Subcutaneous abdominal adipose tissue (tissue), 5 donors: ENCODE results near the gene LGR4.
"Not testable (repeated sequence)": the region's sequence is repeated elsewhere in the genome, so short reads cannot be mapped to it uniquely, and the experiment has no call there.

ENCODE experiments used
- H3K27ac ChIP-seq: one replicate; pipeline ENCODE4 v1.7.0; 2013; ENCODE audit warnings: low read depth, mild to moderate bottlenecking, inconsistent platforms, low read length, moderate library complexity
- H3K27me3 ChIP-seq, 5 donors: one replicate each; pipeline ENCODE4 v1.7.0; 2013; ENCODE audit warnings: low read length in 5 of 5, inconsistent platforms in 1 of 5; ENCODE audit not compliant: control insufficient read depth in 5 of 5, insufficient read depth in 4 of 5
- H3K36me3 ChIP-seq, 5 donors: one replicate each; pipeline ENCODE4 v1.7.0; 2013; ENCODE audit warnings: low read length in 5 of 5; ENCODE audit not compliant: control insufficient read depth in 5 of 5, insufficient read depth in 5 of 5
- H3K4me1 ChIP-seq, 5 donors: one replicate each; pipeline ENCODE4 v1.7.0; 2013; ENCODE audit warnings: low read length in 5 of 5, mild to moderate bottlenecking in 3 of 5, moderate library complexity in 1 of 5; ENCODE audit not compliant: control insufficient read depth in 5 of 5, insufficient read depth in 5 of 5
- H3K4me3 ChIP-seq, 5 donors: one replicate each; pipeline ENCODE4 v1.7.0; 2013; ENCODE audit warnings: low read length in 5 of 5, low read depth in 1 of 5
- H3K9ac ChIP-seq, 5 donors: one replicate each; pipeline ENCODE4 v1.7.0; 2013; ENCODE audit warnings: low read length in 5 of 5, mild to moderate bottlenecking in 4 of 5, moderate library complexity in 3 of 5
- H3K9me3 ChIP-seq, 5 donors: one replicate each; pipeline ENCODE4 v1.7.0; 2013; ENCODE audit warnings: low read length in 5 of 5; ENCODE audit not compliant: control insufficient read depth in 5 of 5
- donor health status: healthy.
- donor health status: healthy.
- donor health status: healthy.
- donor health status: healthy.
- donor health status: healthy.

LGR4 gene

DNA sequence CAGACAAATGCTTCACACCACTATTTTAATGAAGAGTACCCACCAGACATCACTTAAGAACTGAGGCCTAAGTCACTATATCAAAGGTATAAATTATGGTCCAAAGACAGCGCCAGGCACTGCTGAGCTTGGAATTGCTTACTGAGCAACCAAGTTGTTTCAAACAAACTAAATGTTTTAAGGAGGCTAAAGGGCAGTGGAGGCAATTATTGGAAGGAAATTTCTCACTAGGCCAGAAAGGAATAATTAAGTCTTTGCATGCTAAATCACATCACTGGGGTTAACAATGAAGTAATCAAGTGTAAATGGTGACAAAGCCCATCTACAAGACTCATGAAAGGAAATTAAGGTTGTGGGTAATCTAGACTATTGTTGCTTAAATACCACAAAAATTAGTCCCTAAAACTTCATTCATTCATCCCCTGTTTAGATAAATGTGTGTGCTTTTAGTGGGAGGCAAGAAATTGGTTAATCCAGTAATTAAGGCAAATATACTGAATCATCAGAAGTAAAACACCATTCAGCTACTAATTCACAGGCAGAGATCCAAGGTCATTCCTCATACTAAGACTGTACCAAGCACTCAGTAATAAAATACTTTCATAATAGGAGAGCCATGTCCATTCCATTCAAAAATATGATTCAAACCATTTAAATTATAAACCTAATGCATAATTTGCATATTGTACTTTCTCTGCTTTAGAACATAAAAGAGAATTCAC is 21.2 kb downstream of the LGR4 start:
- H3K4me3 ChIP-seq, result peak overlapping the region in 1 of 5 donors; percentile 19
- H3K27ac ChIP-seq, result peak overlapping the region; percentile 95
- H3K36me3 ChIP-seq, result peaks cover 0 to 6% (median 0%) of the 10 kb centered on the region in 5 donors
- peak overlapping the region in 3 of 5 donors; percentile 38 to 73 (median 58) for H3K9ac ChIP-seq
- no peaks in the 10 kb centered on the region for H3K27me3 ChIP-seq
- H3K9me3 ChIP-seq, result no peaks in the 10 kb centered on the region
- H3K4me1 ChIP-seq, result peaks cover 2 to 30% (median 7%) of the 10 kb centered on the region in 5 donors

DNA sequence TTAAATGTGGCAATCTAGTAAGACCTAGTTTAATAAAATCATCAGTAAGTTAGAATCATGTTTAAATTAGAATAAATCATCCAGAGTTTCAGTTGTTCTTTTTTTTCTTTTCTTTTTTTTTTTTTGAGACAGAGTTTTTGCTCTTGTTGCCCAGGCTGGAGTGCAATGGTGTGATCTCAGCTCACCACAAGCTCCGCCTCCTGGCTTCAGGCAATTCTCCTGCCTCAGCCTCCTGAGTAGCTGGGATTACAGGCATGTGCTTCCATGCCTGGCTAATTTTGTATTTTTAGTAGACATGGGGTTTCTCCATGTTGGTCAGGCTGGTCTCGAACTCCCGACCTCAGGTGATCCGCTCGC is 24.4 kb downstream of the LGR4 start:
- peak overlapping the region; percentile 40 for H3K27ac ChIP-seq
- peaks cover 2 to 27% (median 7%) of the 10 kb centered on the region in 5 donors for H3K4me1 ChIP-seq
- not testable (repeated sequence) for H3K9ac ChIP-seq, H3K27me3 ChIP-seq, H3K36me3 ChIP-seq, H3K9me3 ChIP-seq, H3K4me3 ChIP-seq

DNA sequence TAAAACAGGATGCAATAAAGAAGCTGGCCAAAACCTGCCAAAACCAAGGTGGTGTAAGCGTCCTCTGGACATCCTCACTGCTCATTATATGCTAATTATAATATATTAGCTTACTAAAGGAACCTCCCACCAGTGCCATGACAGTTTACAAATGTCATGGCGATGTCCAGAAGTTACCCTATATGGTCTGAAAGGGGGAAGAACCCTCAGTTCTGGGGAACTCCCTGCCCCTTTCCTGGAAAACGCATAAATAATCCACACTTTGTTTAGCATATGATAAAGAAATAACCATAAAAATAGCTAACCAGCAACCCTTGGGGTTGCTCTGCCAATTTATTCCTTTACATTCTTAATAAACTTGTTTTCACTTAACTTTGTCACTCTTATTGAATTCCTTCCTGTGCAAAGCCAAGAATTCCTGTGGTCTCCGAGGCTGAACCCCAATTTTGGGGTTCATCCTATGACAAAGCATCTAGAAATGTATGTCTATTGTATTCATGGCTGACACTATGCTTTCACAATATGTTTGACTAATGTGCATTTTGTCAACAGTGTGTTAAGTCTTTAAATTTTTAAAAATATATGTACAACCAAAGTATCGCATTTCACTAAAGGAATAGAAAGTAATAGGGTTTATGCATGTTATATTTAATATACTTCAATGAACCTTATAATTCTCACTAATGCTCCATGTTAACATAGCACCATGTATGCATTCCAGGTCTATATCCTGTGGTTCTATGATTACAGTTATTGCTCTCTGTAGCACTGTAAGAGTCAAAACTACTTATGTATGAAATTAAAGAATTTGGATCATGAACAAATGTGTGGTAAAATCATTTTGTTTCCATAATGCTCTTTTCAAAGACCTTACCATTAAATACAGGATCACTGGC is 25.1 kb downstream of the LGR4 start:
- Histone ChIP-seq H3K27ac (peak overlapping the region; percentile 17), H3K9ac (no peak overlapping the region), H3K9me3 (no peaks in the 10 kb centered on the region), H3K4me3 (no peak overlapping the region), H3K27me3 (no peaks in the 10 kb centered on the region), H3K4me1 (peaks cover 2 to 27% (median 7%) of the 10 kb centered on the region in 5 donors), H3K36me3 (peaks cover 0 to 6% (median 0%) of the 10 kb centered on the region in 5 donors)

DNA sequence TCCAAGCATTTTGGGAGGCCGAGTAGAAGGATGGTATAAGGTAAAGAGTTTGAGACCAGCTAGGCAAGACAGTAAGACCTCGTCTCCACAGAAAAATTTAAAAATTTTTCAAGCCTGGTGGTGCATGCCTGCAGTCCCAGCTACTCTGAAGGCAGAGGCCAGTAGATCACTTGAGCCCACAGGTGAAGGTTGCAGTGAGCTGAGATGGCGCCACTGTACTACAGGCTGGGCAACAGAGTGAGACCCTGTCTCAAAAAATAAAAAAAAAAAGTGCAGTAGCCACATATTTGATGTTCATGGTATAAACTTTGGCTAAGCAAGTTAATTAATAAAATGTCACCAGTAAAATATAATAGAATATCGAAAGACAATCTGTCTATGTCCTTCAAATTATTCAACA is 27.0 kb downstream of the LGR4 start:
- peaks cover 0 to 11% (median 1%) of the 10 kb centered on the region in 5 donors for H3K4me1 ChIP-seq
- no peak overlapping the region for H3K4me3 ChIP-seq
- no peak overlapping the region for H3K27ac ChIP-seq
- H3K9ac ChIP-seq, result no peak overlapping the region
- H3K27me3 ChIP-seq, result no peaks in the 10 kb centered on the region
- peaks cover 0 to 6% (median 0%) of the 10 kb centered on the region in 5 donors for H3K36me3 ChIP-seq
- H3K9me3 ChIP-seq, result no peaks in the 10 kb centered on the region

DNA sequence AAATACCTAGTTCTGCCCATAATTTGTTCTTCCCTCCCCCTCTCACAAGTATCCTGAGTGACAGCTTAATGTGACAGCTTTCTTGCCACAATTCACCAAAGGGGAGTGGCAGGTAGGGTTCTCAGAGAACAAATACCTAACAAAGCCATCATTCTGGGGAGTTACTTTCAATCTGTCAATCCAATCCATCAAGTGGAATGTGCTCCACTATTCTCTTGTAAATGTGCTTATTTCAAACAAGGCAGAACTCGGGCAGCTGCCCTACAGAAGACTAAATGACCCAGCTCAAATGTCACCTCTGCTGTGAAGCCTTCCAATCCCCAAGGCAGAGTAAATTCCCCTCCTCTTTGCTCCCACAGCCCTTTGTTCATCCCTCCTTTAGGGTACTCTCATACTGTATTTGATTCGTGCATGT is 27.8 kb downstream of the LGR4 start:
- Histone ChIP-seq H3K9me3 (no peaks in the 10 kb centered on the region), H3K36me3 (peaks cover 0 to 6% (median 0%) of the 10 kb centered on the region in 5 donors), H3K9ac (no peak overlapping the region), H3K27me3 (no peaks in the 10 kb centered on the region), H3K4me1 (peaks cover 0 to 8% (median 0%) of the 10 kb centered on the region in 5 donors), H3K4me3 (no peak overlapping the region), H3K27ac (no peak overlapping the region)

DNA sequence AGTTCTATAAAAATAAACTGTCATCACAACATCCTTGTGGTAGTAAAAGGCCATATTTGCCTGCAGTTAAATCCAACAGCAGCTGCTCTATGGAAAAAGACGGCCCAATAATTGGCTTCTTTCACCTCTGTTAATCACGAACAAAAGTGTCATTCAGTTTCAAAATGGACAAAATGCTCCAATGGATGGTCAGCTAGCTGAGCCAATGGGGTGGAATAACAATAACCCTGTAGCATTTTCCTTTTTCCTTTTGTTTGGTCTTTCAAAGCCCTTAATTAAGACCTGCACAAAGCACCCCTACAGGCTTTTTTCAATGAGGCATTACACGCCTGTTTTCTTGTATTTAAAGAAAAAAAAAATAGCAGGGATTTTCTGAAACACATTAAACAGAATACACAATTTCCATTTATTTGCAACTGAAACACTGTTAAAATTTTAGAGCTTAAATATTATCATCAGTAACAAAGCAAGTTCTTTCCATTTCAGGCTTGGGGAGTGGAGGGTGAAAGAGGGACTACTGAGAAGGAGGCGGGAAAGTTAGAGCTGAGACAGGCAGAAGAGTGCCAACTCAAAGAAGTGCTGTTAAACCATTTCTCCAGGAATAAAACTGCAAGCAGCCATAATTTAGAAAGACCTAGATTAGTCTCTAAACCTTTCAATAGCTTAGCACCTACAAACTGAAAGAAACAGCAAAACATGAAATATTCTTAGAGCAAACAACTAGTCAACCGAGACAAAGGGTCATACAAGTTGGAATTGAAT is 28.7 kb downstream of the LGR4 start:
- H3K27me3 ChIP-seq, result no peaks in the 10 kb centered on the region
- H3K27ac ChIP-seq, result no peak overlapping the region
- peaks cover 0 to 6% (median 0%) of the 10 kb centered on the region in 5 donors for H3K4me1 ChIP-seq
- no peak overlapping the region for H3K4me3 ChIP-seq
- no peak overlapping the region for H3K9ac ChIP-seq
- peaks cover 0 to 6% (median 0%) of the 10 kb centered on the region in 5 donors for H3K36me3 ChIP-seq
- no peaks in the 10 kb centered on the region for H3K9me3 ChIP-seq

DNA sequence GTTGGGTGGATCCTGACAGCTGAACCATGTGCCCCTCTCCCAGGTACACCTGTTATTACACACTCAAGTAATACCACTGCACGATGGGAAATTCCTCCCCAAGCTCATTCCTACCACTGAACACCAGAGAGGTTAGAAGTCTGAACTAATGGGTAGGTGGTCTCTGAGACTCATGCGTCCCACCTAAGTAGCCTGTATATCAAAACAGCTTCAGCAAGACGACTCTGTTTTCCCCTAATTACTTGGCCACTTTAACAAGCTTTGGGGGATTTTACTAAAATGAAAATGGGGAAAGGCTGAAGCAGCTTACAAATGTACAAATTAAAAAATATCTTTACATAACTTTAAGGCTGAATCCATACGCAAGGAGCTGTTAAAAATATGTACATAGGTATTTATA is 29.4 kb downstream of the LGR4 start:
- Histone ChIP-seq H3K27me3 (no peaks in the 10 kb centered on the region), H3K9ac (no peak overlapping the region), H3K4me1 (peaks cover 0 to 8% (median 0%) of the 10 kb centered on the region in 5 donors), H3K9me3 (no peaks in the 10 kb centered on the region), H3K36me3 (peaks cover 0 to 6% (median 0%) of the 10 kb centered on the region in 5 donors), H3K4me3 (no peak overlapping the region), H3K27ac (no peak overlapping the region)

DNA sequence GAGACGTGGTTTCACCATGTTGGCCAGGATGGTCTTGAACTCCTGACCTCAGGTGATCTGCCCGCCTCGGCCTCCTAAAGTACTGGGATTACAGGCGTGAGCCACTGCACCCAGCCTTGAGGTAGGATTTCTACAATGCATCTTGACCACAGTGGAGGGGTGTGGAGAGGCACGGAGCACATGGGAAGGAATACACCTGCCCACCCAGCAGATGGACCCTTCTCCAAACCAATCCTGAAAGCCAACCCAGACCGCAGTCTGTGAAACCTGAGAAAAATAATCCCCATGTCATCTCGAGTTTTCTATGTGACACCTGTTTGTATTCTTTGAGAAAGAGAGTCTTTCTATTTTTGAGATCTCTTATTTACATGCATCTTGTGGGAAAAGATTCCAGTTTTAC is 32.5 kb downstream of the LGR4 start:
- H3K9me3 ChIP-seq, result no peaks in the 10 kb centered on the region
- no peak overlapping the region for H3K4me3 ChIP-seq
- H3K27ac ChIP-seq, result no peak overlapping the region
- no peaks in the 10 kb centered on the region for H3K27me3 ChIP-seq
- no peak overlapping the region for H3K9ac ChIP-seq
- H3K4me1 ChIP-seq, result peaks cover 0 to 11% (median 0%) of the 10 kb centered on the region in 5 donors
- no peaks in the 10 kb centered on the region for H3K36me3 ChIP-seq

DNA sequence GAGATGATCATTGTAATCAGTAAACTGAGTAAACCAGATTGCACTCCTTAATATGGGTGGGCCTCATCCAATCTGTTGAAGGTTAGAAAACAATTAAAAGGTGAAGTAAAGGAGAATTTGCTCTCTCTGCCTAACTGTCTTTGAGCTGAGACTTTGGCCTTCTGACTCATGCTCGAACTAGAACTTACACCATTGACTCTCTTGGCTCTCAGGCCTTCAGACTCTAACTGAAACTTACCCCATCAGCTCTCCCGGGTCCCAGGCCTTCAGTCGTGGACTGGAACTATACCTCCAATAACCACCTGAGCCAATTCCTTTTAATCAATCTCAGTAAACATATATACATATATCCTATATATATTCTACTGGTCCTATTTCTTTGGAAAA is 34.0 kb downstream of the LGR4 start:
- no peak overlapping the region for H3K4me3 ChIP-seq
- no peaks in the 10 kb centered on the region for H3K27me3 ChIP-seq
- peaks cover 0 to 5% (median 0%) of the 10 kb centered on the region in 5 donors for H3K4me1 ChIP-seq
- H3K27ac ChIP-seq, result no peak overlapping the region
- no peaks in the 10 kb centered on the region for H3K36me3 ChIP-seq
- no peaks in the 10 kb centered on the region for H3K9me3 ChIP-seq
- H3K9ac ChIP-seq, result no peak overlapping the region
